H1 (cell line): ENCODE data around the gene VAMP4. TPM values are rescaled to one million over a fixed set of nuclear protein-coding genes. Genes with fewer than 3 reads are reported as not detected.

ENCODE experiments used
- BRCA1 ChIP-seq: IDR thresholded peaks from 2 replicates; pipeline ENCODE4 v1.6.1; 2012; ENCODE audit warnings: low read depth, low read length, improper control_type of control experiment
- FOSL1 ChIP-seq: IDR thresholded peaks from 2 replicates; pipeline ENCODE4 v1.6.1; 2011; ENCODE audit warnings: mild to moderate bottlenecking, low read depth, low read length, moderate library complexity; ENCODE audit not compliant: insufficient read depth
- HDAC2 ChIP-seq, 2 experiments: fragments of 300-600 bp in 1 of 2; sonication (generic) in 1 of 2; IDR thresholded peaks; 2 replicates each; pipeline ENCODE4 v1.6.1; 2011 to 2012; ENCODE audit warnings: low read depth in 2 of 2, low read length in 2 of 2, mild to moderate bottlenecking in 2 of 2, moderate library complexity in 2 of 2, borderline replicate concordance in 1 of 2, inconsistent platforms in 1 of 2
- KDM5A ChIP-seq: fragments of 200-600 bp; IDR thresholded peaks from 2 replicates; pipeline ENCODE4 v1.7.1; 2012; ENCODE audit warnings: mild to moderate bottlenecking, low read length, inconsistent platforms, mixed read lengths
- NANOG ChIP-seq: IDR thresholded peaks from 2 replicates; pipeline ENCODE4 v1.6.1; 2011; ENCODE audit warnings: low read length, low read depth, mild to moderate bottlenecking, inconsistent platforms; ENCODE audit not compliant: insufficient read depth, poor library complexity, severe bottlenecking
- NRF1 ChIP-seq: IDR thresholded peaks from 2 replicates; pipeline ENCODE4 v1.6.1; 2011; ENCODE audit warnings: mild to moderate bottlenecking, low read depth, low read length, improper control_type of control experiment
- PHF8 ChIP-seq: fragments of 200-600 bp; sonication (generic); conservative IDR thresholded peaks from 2 replicates; pipeline ENCODE4 v1.7.1; 2012; ENCODE audit warnings: low read depth, mild to moderate bottlenecking, inconsistent platforms, low read length, moderate library complexity
- POLR2A ChIP-seq, 2 experiments: IDR thresholded peaks; 1 replicate in 1 of 2; 2 replicates in 1 of 2; pipeline ENCODE4 v1.6.1; 2011; ENCODE audit warnings: low read depth in 2 of 2, low read length in 2 of 2, mild to moderate bottlenecking in 2 of 2; ENCODE audit errors: control extremely low read depth in 1 of 2
- POU5F1 ChIP-seq: IDR thresholded peaks from 2 replicates; pipeline ENCODE4 v1.6.1; 2011; ENCODE audit warnings: low read depth, mild to moderate bottlenecking, low read length, moderate library complexity
- SUZ12 ChIP-seq: fragments of 200-600 bp; sonication (generic); IDR thresholded peaks from 2 replicates; pipeline ENCODE4 v1.6.1; 2012; ENCODE audit warnings: mild to moderate bottlenecking, inconsistent platforms, low read length, moderate library complexity, mixed read lengths
- polyA plus RNA-seq, 7 experiments: library from polyadenylated mRNA; depleted of rRNA in 3 of 7; stranded (reverse) in 5 of 7; unstranded in 2 of 7; fragments of >200 nt in 5 of 7; fragments of 200-250 nt in 2 of 7; gene quantifications; 1 replicate in 5 of 7; 2 replicates in 1 of 7; 4 replicates in 1 of 7; pipeline versions ENCODE4 v1.2.1 to v1.2.3, GENCODE V29; 2011 to 2013; ENCODE audit warnings: missing spikeins in 2 of 7, mixed read lengths in 2 of 7
- total RNA-seq: library from RNA; stranded (reverse); fragmentation: NEBNext Ultra II Directional; extraction: Animal tissue kit (Norgen Biotek cat#: 25700); gene quantifications from 2 replicates; pipeline ENCODE4 v1.2.1, GENCODE V29; 2021
- TF ChIP-seq, protein P1 (sequence below): IDR thresholded peaks from 2 replicates; pipeline ENCODE4 v1.6.1; 2012; ENCODE audit warnings: low read length, inconsistent platforms

VAMP4 gene
- total and polyA plus RNA-seq, 2 of the 8 experiments (the other 6 are each of a cell fraction or from before 2014, with no cell fraction given) = 1.6 to 13.9 TPM

GRCh38 chr1:171654942-171655745 is 86.7 kb downstream of the VAMP4 start (continued):
- TF ChIP-seq, protein P1, sequence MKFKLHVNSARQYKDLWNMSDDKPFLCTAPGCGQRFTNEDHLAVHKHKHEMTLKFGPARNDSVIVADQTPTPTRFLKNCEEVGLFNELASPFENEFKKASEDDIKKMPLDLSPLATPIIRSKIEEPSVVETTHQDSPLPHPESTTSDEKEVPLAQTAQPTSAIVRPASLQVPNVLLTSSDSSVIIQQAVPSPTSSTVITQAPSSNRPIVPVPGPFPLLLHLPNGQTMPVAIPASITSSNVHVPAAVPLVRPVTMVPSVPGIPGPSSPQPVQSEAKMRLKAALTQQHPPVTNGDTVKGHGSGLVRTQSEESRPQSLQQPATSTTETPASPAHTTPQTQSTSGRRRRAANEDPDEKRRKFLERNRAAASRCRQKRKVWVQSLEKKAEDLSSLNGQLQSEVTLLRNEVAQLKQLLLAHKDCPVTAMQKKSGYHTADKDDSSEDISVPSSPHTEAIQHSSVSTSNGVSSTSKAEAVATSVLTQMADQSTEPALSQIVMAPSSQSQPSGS = no peak
- TF ChIP-seq FOSL1 (no peak), NRF1 (no peak), BRCA1 (no peak), NANOG (no peak), HDAC2 (IDR thresholded peaks at IDR 0.05; ENCODE audit: borderline replicate concordance in 1 of 2, low read depth in 2 of 2, low read length in 2 of 2) (no peak), PHF8 (no peak), SUZ12 (no peak), POLR2A (IDR thresholded peaks at IDR 0.05; ENCODE audit: control extremely low read depth in 1 of 2, low read depth in 2 of 2, low read length in 2 of 2) (no peak), POU5F1 (no peak), KDM5A (no peak)
- TF ChIP-seq, all 59 proteins: peak for 10
